ENCODE results near the gene LOXL3. TPM values are rescaled to one million over a fixed set of nuclear protein-coding genes. Genes with fewer than 3 reads are reported as not detected.

The LOXL3 gene
- total RNA-seq, 5 donors from 2014 or later (not counting 1 experiment from before 2014, with no cell fraction given): 0.10 to 0.47 (median 0.38) TPM; not detected in 1

DNA sequence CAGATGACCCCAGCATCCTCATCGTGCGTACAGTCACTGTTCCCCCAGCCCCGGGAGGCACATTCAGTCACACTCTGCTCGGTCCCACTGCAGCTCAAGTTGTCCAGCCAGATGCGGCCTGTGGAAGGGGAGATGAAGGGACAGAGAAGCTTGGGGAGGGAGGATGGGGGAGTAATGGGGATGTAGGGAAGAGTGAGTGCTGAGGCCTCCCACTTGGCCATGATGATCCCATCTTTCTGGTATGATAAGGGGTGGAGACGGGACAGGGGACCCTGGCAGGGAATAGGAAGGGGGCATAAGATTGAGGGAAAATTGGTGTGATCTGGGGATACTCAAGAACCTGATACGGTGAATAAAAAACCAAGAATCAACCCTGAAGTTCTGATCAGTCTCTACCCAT lies 3.5 kb downstream of the LOXL3 start:
- ChIA-PET POLR2A (interaction anchor here in 1 of 2 donors (0.6 kb wide), 1 partner anchor 48 kb away, joined by 3 read pairs; no protein-coding TSS in a partner anchor), CTCF (no interaction called here)
- no peak overlapping the region for H3K27ac Mint-ChIP-seq
- H3K4me3 ChIP-seq (ENCODE audit: control insufficient read depth in 1 of 2, extremely low read depth in 1 of 2, low read length in 1 of 2): no peak overlapping the region
- H3K27me3 Mint-ChIP-seq: peaks cover 42 to 50% of the 10 kb centered on the region in 2 donors
- peaks cover 0 to 45% of the 10 kb centered on the region in 2 experiments for H3K27me3 ChIP-seq (replicated peaks in 1 of 2; ENCODE audit: control insufficient read depth in 2 of 2, extremely low read depth in 1 of 2, insufficient read depth in 2 of 2, low read length in 1 of 2)
- H3K4me1 ChIP-seq (ENCODE audit: control insufficient read depth in 1 of 2, extremely low read depth in 1 of 2, insufficient read depth in 2 of 2, low read length in 2 of 2): peaks cover 2 to 30% of the 10 kb centered on the region in 2 experiments
- no peaks in the 10 kb centered on the region for H3K9me3 Mint-ChIP-seq
- no peaks in the 10 kb centered on the region for H3K36me3 ChIP-seq (ENCODE audit: control insufficient read depth in 2 of 2, extremely low read depth in 1 of 2, insufficient read depth in 1 of 2, low read length in 1 of 2)
- no peaks in the 10 kb centered on the region for H3K36me3 Mint-ChIP-seq
- ATAC-seq (replicated peaks in 1 of 4) (no peak), DNase-seq (no peak)
- 93% methylated on average over 6 of the region's 7 CpGs for WGBS (ENCODE audit: insufficient coverage)
- peaks cover 11 to 16% (median 15%) of the 10 kb centered on the region in 3 donors for H3K4me1 Mint-ChIP-seq
- peak overlapping the region in 1 of 3 donors; percentile 65 for H3K4me3 Mint-ChIP-seq
- H3K27ac ChIP-seq (ENCODE audit: low read length): no peak overlapping the region
- no peaks in the 10 kb centered on the region for H3K9me3 ChIP-seq

DNA sequence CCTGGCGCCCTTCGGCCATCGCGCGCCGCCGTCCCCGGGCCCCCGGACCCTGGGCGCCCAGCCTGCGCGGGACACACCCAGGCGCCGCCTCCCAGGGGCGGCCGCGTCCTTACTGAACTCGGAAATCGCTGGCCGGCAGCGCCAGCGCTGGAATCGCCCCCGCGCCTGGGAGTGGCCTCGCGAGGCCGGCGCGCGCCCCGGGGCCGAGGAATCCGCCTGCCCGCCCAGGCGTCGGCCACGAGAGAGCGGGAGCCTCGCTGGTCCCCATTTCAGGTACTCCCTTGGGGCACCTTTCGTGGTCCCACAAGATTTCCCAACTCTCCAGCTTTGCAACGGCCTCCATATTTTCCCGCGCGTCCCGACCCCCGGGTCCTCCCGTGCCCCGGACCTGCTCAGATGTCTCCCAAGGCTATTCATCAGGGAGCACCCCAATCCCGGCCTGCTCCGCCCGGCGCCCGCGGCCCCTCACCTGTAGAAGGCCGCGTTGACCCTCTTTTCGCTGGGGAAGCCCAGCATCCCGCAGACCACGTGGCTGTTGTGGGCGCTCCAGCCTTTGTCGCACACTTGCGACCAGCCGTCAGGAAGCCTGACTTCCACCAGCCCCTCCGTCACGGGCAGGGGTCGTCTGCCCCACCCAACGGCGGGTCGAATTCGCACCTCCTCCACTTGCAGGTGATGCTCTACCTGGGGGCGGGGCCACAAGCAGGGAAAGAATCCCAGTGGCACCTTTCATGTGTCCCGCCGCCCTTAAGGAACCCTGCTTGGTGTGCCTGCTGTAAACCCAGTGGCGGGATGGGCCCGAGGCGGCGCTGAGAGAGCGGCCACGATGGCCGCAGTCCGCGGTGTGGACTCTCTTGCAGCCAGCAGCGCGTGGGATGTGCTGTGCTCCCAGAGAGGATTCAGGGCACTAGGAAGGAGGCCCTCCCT lies 4.6 kb downstream of the LOXL3 start:
- H3K27ac ChIP-seq (ENCODE audit: low read length): no peak overlapping the region
- peak overlapping the region; percentile 53 to 78 (median 55) for H3K4me3 Mint-ChIP-seq
- ATAC-seq (replicated peaks in 1 of 4): peak in 3 of 4 experiments; percentile 24 to 47 (median 39)
- peaks cover 0 to 43% of the 10 kb centered on the region in 2 experiments for H3K27me3 ChIP-seq (replicated peaks in 1 of 2; ENCODE audit: control insufficient read depth in 2 of 2, extremely low read depth in 1 of 2, insufficient read depth in 2 of 2, low read length in 1 of 2)
- no peaks in the 10 kb centered on the region for H3K9me3 ChIP-seq
- no peak overlapping the region for H3K27ac Mint-ChIP-seq
- ChIA-PET POLR2A (no interaction called here), CTCF (no interaction called here)
- no peaks in the 10 kb centered on the region for H3K36me3 ChIP-seq (ENCODE audit: control insufficient read depth in 2 of 2, extremely low read depth in 1 of 2, insufficient read depth in 1 of 2, low read length in 1 of 2)
- 6% methylated on average over 85 of the region's 85 CpGs for WGBS (ENCODE audit: insufficient coverage)
- H3K4me1 ChIP-seq (ENCODE audit: control insufficient read depth in 1 of 2, extremely low read depth in 1 of 2, insufficient read depth in 2 of 2, low read length in 2 of 2): peaks cover 2 to 23% of the 10 kb centered on the region in 2 experiments
- peaks cover 45 to 50% of the 10 kb centered on the region in 2 donors for H3K27me3 Mint-ChIP-seq
- peak overlapping the region; percentile 40 to 62 for H3K4me3 ChIP-seq (ENCODE audit: control insufficient read depth in 1 of 2, extremely low read depth in 1 of 2, low read length in 1 of 2)
- no peaks in the 10 kb centered on the region for H3K9me3 Mint-ChIP-seq
- H3K4me1 Mint-ChIP-seq: peaks cover 10 to 16% (median 15%) of the 10 kb centered on the region in 3 donors
- no peaks in the 10 kb centered on the region for H3K36me3 Mint-ChIP-seq
- DNase-seq: no peak

DNA sequence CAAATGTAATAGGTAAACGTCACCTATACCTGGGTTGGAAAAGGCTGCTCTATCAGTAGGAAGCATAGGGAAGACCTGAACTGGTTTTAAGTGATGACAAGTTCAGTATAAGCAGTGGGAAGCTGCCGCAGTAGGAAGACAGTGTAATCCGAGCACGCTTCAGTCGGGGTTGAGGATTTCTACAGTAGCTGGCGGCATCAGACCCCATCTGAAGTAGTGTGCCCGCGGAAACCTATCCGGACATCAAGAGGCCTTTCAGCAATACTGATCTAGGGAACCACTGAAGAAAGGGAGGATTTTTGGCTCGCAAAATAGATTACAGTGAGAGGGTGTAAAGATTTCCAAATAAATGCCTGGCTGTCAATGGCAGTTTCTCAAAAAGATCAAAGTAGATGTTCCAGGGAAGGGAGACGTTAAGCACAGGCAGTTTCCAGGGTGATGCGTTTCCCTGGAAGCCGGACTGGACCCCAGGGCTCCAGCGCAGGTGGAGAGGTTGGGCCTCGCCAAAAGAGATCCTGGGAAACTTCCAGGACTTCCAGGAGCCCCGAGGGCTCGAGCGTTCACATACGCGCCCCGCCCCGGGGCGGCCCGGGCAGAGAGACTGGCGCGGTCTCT lies 5.3 kb downstream of the LOXL3 start:
- ChIA-PET POLR2A (no interaction called here), CTCF (no interaction called here)
- ATAC-seq (replicated peaks in 1 of 4) (no peak), DNase-seq (no peak)
- Mint-ChIP-seq H3K27me3 (peaks cover 47 to 50% of the 10 kb centered on the region in 2 donors), H3K9me3 (no peaks in the 10 kb centered on the region), H3K27ac (peak overlapping the region in 1 of 2 donors; percentile 47), H3K36me3 (no peaks in the 10 kb centered on the region), H3K4me1 (peaks cover 10 to 14% (median 11%) of the 10 kb centered on the region in 3 donors), H3K4me3 (peak overlapping the region; percentile 58 to 78 (median 65))
- no peaks in the 10 kb centered on the region for H3K36me3 ChIP-seq (ENCODE audit: control insufficient read depth in 2 of 2, extremely low read depth in 1 of 2, insufficient read depth in 1 of 2, low read length in 1 of 2)
- no peaks in the 10 kb centered on the region for H3K9me3 ChIP-seq
- peaks cover 0 to 40% of the 10 kb centered on the region in 2 experiments for H3K27me3 ChIP-seq (replicated peaks in 1 of 2; ENCODE audit: control insufficient read depth in 2 of 2, extremely low read depth in 1 of 2, insufficient read depth in 2 of 2, low read length in 1 of 2)
- no peak overlapping the region for H3K27ac ChIP-seq (ENCODE audit: low read length)
- WGBS (ENCODE audit: insufficient coverage): 36% methylated on average over 26 of the region's 26 CpGs
- peak overlapping the region in 1 of 2 donors; percentile 62 for H3K4me3 ChIP-seq (ENCODE audit: control insufficient read depth in 1 of 2, extremely low read depth in 1 of 2, low read length in 1 of 2)
- peaks cover 2 to 15% of the 10 kb centered on the region in 2 experiments for H3K4me1 ChIP-seq (ENCODE audit: control insufficient read depth in 1 of 2, extremely low read depth in 1 of 2, insufficient read depth in 2 of 2, low read length in 2 of 2)

DNA sequence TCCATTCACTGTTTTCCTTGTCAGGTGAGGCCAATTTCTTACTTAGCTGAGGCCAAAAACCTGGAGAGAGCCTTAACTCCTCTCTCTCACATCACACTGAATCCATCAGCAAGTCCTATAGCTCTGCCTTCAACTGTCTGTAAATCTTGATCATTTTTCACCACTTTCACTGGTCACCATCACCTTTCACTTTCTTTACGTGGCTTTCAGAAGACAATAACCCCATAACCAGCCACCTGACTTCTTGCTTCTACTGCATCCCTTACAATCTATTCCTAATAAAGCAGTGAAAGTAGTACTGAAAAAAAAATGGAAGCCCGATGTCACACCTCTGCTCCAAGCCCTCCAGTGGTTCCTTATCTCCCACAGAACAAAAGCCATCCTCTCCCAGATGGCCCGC lies 7.7 kb downstream of the LOXL3 start:
- Mint-ChIP-seq H3K27ac (no peak overlapping the region), H3K36me3 (no peaks in the 10 kb centered on the region), H3K4me3 (no peak overlapping the region), H3K27me3 (peaks cover 53 to 55% of the 10 kb centered on the region in 2 donors), H3K4me1 (peaks cover 10% of the 10 kb centered on the region in 3 donors), H3K9me3 (no peaks in the 10 kb centered on the region)
- H3K4me1 ChIP-seq (ENCODE audit: control insufficient read depth in 1 of 2, extremely low read depth in 1 of 2, insufficient read depth in 2 of 2, low read length in 2 of 2): peaks cover 2 to 12% of the 10 kb centered on the region in 2 experiments
- ATAC-seq (replicated peaks in 1 of 4): no peak
- H3K36me3 ChIP-seq (ENCODE audit: control insufficient read depth in 2 of 2, extremely low read depth in 1 of 2, insufficient read depth in 1 of 2, low read length in 1 of 2): no peaks in the 10 kb centered on the region
- peaks cover 0 to 43% of the 10 kb centered on the region in 2 experiments for H3K27me3 ChIP-seq (replicated peaks in 1 of 2; ENCODE audit: control insufficient read depth in 2 of 2, extremely low read depth in 1 of 2, insufficient read depth in 2 of 2, low read length in 1 of 2)
- H3K27ac ChIP-seq (ENCODE audit: low read length): no peak overlapping the region
- ChIA-PET CTCF (no interaction called here), POLR2A (no interaction called here)
- no peak for DNase-seq
- no peak overlapping the region for H3K4me3 ChIP-seq (ENCODE audit: control insufficient read depth in 1 of 2, extremely low read depth in 1 of 2, low read length in 1 of 2)
- H3K9me3 ChIP-seq: no peaks in the 10 kb centered on the region
- 100% methylated on average over 1 of the region's 3 CpGs for WGBS (ENCODE audit: insufficient coverage)

DNA sequence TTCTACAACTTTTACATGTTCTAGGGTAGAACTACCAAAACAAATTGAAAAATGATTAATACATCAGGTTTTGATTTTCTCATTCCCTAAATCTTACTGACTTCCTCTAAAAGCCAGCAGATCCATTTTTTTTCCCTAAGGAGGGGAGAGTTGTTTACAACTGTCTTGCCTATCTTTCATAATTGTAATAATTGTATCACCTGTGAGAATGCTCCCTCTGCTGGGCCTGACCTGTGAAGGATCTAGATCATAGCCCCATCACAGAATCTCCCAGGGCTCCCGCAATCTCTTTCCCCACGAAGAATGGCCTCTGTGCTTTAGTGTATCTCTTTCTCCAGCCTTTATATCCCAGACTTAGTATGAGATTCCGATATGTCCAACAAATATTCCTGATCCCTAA lies 9.1 kb downstream of the LOXL3 start:
- Mint-ChIP-seq H3K27ac (no peak overlapping the region), H3K27me3 (peaks cover 48 to 49% of the 10 kb centered on the region in 2 donors), H3K4me1 (peaks cover 9 to 10% (median 10%) of the 10 kb centered on the region in 3 donors), H3K9me3 (no peaks in the 10 kb centered on the region), H3K4me3 (no peak overlapping the region), H3K36me3 (no peaks in the 10 kb centered on the region)
- Histone ChIP-seq H3K27ac (ENCODE audit: low read length) (no peak overlapping the region), H3K4me1 (ENCODE audit: control insufficient read depth in 1 of 2, extremely low read depth in 1 of 2, insufficient read depth in 2 of 2, low read length in 2 of 2) (peaks cover 2 to 12% of the 10 kb centered on the region in 2 experiments), H3K4me3 (ENCODE audit: control insufficient read depth in 1 of 2, extremely low read depth in 1 of 2, low read length in 1 of 2) (no peak overlapping the region), H3K9me3 (no peaks in the 10 kb centered on the region), H3K27me3 (replicated peaks in 1 of 2; ENCODE audit: control insufficient read depth in 2 of 2, extremely low read depth in 1 of 2, insufficient read depth in 2 of 2, low read length in 1 of 2) (peaks cover 0 to 45% of the 10 kb centered on the region in 2 experiments), H3K36me3 (ENCODE audit: control insufficient read depth in 2 of 2, extremely low read depth in 1 of 2, insufficient read depth in 1 of 2, low read length in 1 of 2) (no peaks in the 10 kb centered on the region)
- WGBS (ENCODE audit: insufficient coverage): 68% methylated on average over 3 of the region's 3 CpGs
- peak in 1 of 35 experiments; percentile 46 for DNase-seq
- POLR2A ChIA-PET: no interaction called here
- CTCF ChIA-PET: no interaction called here
- peak in 2 of 4 experiments; percentile 42 for ATAC-seq (replicated peaks in 1 of 4)

DNA sequence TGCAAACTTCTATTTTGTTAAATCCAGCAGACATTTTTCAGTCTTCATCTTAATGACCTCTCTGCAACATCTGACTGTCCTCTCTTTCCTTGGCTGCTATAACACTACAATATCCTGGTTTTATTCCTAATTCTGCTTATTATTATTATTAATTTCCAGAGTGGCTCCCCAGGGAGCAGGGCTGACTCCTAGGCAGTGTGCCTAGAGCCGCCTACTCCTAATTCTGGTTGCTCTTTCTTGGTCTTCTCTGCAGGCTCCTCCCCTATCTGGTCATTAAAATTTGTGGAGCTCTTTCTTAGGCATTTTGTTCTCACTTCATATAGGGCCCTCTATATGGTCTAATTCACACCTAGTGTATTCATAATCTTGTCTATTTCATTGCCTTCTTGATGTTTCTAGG lies 10.8 kb downstream of the LOXL3 start:
- Mint-ChIP-seq H3K27ac (no peak overlapping the region), H3K27me3 (peaks cover 45 to 54% of the 10 kb centered on the region in 2 donors), H3K36me3 (no peaks in the 10 kb centered on the region), H3K4me1 (no peaks in the 10 kb centered on the region), H3K9me3 (no peaks in the 10 kb centered on the region), H3K4me3 (no peak overlapping the region)
- Histone ChIP-seq H3K4me1 (ENCODE audit: control insufficient read depth in 1 of 2, extremely low read depth in 1 of 2, insufficient read depth in 2 of 2, low read length in 2 of 2) (no peaks in the 10 kb centered on the region), H3K9me3 (no peaks in the 10 kb centered on the region), H3K27me3 (replicated peaks in 1 of 2; ENCODE audit: control insufficient read depth in 2 of 2, extremely low read depth in 1 of 2, insufficient read depth in 2 of 2, low read length in 1 of 2) (peaks cover 0 to 41% of the 10 kb centered on the region in 2 experiments), H3K4me3 (ENCODE audit: control insufficient read depth in 1 of 2, extremely low read depth in 1 of 2, low read length in 1 of 2) (no peak overlapping the region), H3K36me3 (ENCODE audit: control insufficient read depth in 2 of 2, extremely low read depth in 1 of 2, insufficient read depth in 1 of 2, low read length in 1 of 2) (no peaks in the 10 kb centered on the region), H3K27ac (ENCODE audit: low read length) (no peak overlapping the region)
- DNase-seq (no peak), ATAC-seq (replicated peaks in 1 of 4) (no peak)
- CTCF ChIA-PET: no interaction called here
- POLR2A ChIA-PET: no interaction called here
- WGBS (ENCODE audit: insufficient coverage): no CpG with 5 or more reads among the region's 1 CpG
